ENCODE results near the gene ZNF541. TPM values are rescaled to one million over a fixed set of nuclear protein-coding genes. Genes with fewer than 3 reads are reported as not detected.
"Not testable (repeated sequence)": the region's sequence is repeated elsewhere in the genome, so short reads cannot be mapped to it uniquely, and the experiment has no call there.

The ZNF541 gene
- total and polyA plus RNA-seq, 2 donors from 2014 or later: 0.69 to 0.86 TPM

GRCh38 chr19:47603706-47604565, 31.0 kb upstream of the ZNF541 start:
- H3K4me1 ChIP-seq (ENCODE audit: control insufficient read depth in 2 of 3, insufficient read depth in 2 of 3, low read depth in 1 of 3, low read length in 3 of 3): no peaks in the 10 kb centered on the region
- no peak overlapping the region for H3K9ac ChIP-seq (ENCODE audit: low read length in 3 of 3)
- H3K36me3 ChIP-seq (ENCODE audit: control insufficient read depth in 2 of 3, insufficient read depth in 3 of 3, low read length in 3 of 3): no peaks in the 10 kb centered on the region
- no peak for FAIRE-seq
- no peaks in the 10 kb centered on the region for H3K9me3 ChIP-seq (ENCODE audit: control insufficient read depth in 2 of 3, insufficient read depth in 1 of 3, low read length in 3 of 3)
- intact Hi-C loops (cut with DNase I): no loop called here
- no peaks in the 10 kb centered on the region for H3K27me3 ChIP-seq (ENCODE audit: control insufficient read depth, insufficient read depth, low read length)
- DNase-seq: no peak
- no peak for TF ChIP-seq CTCF (IDR thresholded peaks at IDR 0.05; ENCODE audit: borderline replicate concordance, extremely low read depth, insufficient read depth)
- no peak overlapping the region for H3K27ac ChIP-seq (ENCODE audit: low read depth in 2 of 2, low read length in 2 of 2)
- H3K4me3 ChIP-seq (ENCODE audit: low read length in 3 of 3): no peak overlapping the region

GRCh38 chr19:47601180-47601904, 28.4 kb upstream of the ZNF541 start:
- Histone ChIP-seq H3K4me1 (ENCODE audit: control insufficient read depth in 2 of 3, insufficient read depth in 2 of 3, low read depth in 1 of 3, low read length in 3 of 3) (peaks cover 0 to 5% (median 5%) of the 10 kb centered on the region in 3 donors), H3K36me3 (ENCODE audit: control insufficient read depth in 2 of 3, insufficient read depth in 3 of 3, low read length in 3 of 3) (no peaks in the 10 kb centered on the region), H3K27me3 (ENCODE audit: control insufficient read depth, insufficient read depth, low read length) (no peaks in the 10 kb centered on the region), H3K9ac (ENCODE audit: low read length in 3 of 3) (no peak overlapping the region), H3K27ac (ENCODE audit: low read depth in 2 of 2, low read length in 2 of 2) (no peak overlapping the region), H3K9me3 (ENCODE audit: control insufficient read depth in 2 of 3, insufficient read depth in 1 of 3, low read length in 3 of 3) (no peaks in the 10 kb centered on the region), H3K4me3 (ENCODE audit: low read length in 3 of 3) (peak overlapping the region in 2 of 3 donors; percentile 78 to 90)
- no peak for TF ChIP-seq CTCF (IDR thresholded peaks at IDR 0.05; ENCODE audit: borderline replicate concordance, extremely low read depth, insufficient read depth)
- intact Hi-C loops (cut with DNase I): no loop called here
- DNase-seq: no peak
- FAIRE-seq: no peak

GRCh38 chr19:47600246-47601179, 27.6 kb upstream of the ZNF541 start:
- DNase-seq (peak; percentile 99 to 100 (median 100)), FAIRE-seq (peak; percentile 87)
- Histone ChIP-seq H3K27me3 (ENCODE audit: control insufficient read depth, insufficient read depth, low read length) (no peaks in the 10 kb centered on the region), H3K36me3 (ENCODE audit: control insufficient read depth in 2 of 3, insufficient read depth in 3 of 3, low read length in 3 of 3) (no peaks in the 10 kb centered on the region), H3K27ac (ENCODE audit: low read depth in 2 of 2, low read length in 2 of 2) (peak overlapping the region; percentile 50 to 57), H3K9ac (ENCODE audit: low read length in 3 of 3) (peak overlapping the region; percentile 26 to 61 (median 57)), H3K4me1 (ENCODE audit: control insufficient read depth in 2 of 3, insufficient read depth in 2 of 3, low read depth in 1 of 3, low read length in 3 of 3) (peaks cover 0 to 5% (median 5%) of the 10 kb centered on the region in 3 donors), H3K4me3 (ENCODE audit: low read length in 3 of 3) (peak overlapping the region; percentile 78 to 90 (median 80)), H3K9me3 (ENCODE audit: control insufficient read depth in 2 of 3, insufficient read depth in 1 of 3, low read length in 3 of 3) (no peaks in the 10 kb centered on the region)
- intact Hi-C loops (cut with DNase I): no loop called here
- TF ChIP-seq CTCF (IDR thresholded peaks at IDR 0.05; ENCODE audit: borderline replicate concordance, extremely low read depth, insufficient read depth): no peak

GRCh38 chr19:47599671-47600245, 26.8 kb upstream of the ZNF541 start:
- FAIRE-seq; intact Hi-C loops (cut with DNase I): not testable (repeated sequence)

More at GRCh38 chr19:47599671-47600245, 26.8 kb upstream of the ZNF541 start:
- peak overlapping the region; percentile 43 to 58 (median 50) for H3K4me3 ChIP-seq (ENCODE audit: low read length in 3 of 3)
- not testable (repeated sequence) for H3K36me3 ChIP-seq (ENCODE audit: control insufficient read depth in 2 of 3, insufficient read depth in 3 of 3, low read length in 3 of 3); H3K27me3 ChIP-seq (ENCODE audit: control insufficient read depth, insufficient read depth, low read length); H3K9me3 ChIP-seq (ENCODE audit: control insufficient read depth in 2 of 3, insufficient read depth in 1 of 3, low read length in 3 of 3); H3K4me1 ChIP-seq (ENCODE audit: control insufficient read depth in 2 of 3, insufficient read depth in 2 of 3, low read depth in 1 of 3, low read length in 3 of 3)
- DNase-seq: peak in 1 of 5 donors; percentile 53
- H3K27ac ChIP-seq (ENCODE audit: low read depth in 2 of 2, low read length in 2 of 2): peak overlapping the region; percentile 50 to 57
- H3K9ac ChIP-seq (ENCODE audit: low read length in 3 of 3): peak overlapping the region in 1 of 3 donors; percentile 9

Measured in kidney (tissue), 14 donors.